Liver (tissue), 3 donors: ENCODE data around the gene EMC1.
"Not testable (repeated sequence)": the region's sequence is repeated elsewhere in the genome, so short reads cannot be mapped to it uniquely, and the experiment has no call there.

Source experiments
- SP1 ChIP-seq: IDR thresholded peaks from 2 replicates; pipeline ENCODE4 v1.6.1; 2018; ENCODE audit warnings: antibody characterized with exemption, mild to moderate bottlenecking
- TF ChIP-seq, protein P1 (sequence below): fragments of 150-350 bp; IDR thresholded peaks from 2 replicates; pipeline ENCODE4 v1.5.1; 2017; ENCODE audit warnings: improper control_type of control experiment, low read depth, low read length; ENCODE audit not compliant: missing input control
- donor health status: healthy.
- donor health status: healthy.

DNA sequence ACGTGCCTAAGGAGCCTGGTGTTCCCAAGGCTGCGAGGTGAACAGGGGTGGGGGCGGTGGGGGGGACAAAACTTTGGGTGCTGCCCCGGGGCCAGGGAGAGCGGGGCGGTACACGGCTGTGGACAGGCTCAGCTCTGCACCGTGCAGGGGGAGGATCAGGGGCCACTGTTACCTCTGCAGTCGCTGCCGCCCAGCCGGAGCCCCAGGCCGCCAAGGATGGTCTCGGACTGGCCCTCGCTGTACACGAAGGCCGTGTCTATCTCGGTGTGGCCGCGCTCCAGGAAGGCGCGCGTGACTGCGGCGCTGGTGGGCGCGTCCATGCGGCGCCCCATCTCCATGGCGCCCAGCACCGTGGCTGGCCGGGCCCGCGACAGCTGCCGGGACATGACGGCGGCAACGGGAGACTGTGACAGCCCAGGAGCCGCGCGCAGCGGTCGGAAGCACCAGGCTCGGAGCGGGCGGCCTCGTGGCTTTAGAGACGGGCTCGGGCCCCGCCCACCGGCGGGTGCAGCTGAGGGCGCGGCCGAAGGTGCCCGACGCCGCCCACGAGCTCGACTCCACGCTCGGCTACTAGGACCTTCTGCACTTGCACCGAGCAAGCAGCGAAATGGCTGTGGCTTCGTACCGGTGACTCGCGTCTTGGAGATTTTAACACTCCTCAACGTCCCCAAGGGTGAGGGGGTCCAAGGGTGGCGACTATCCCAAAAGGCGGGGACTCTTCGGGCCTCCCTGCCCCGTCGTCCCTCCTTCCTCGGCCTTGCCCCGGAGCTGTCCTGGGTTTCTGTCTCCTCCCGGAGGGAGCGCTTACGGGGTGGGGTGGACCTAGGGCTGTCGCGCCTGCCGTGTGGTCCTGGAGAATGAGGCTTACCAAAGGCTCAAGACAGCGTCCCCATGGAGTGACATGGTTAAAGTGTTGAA lies 37.3 kb upstream of the EMC1 start, which contains the start of gene AKR7A3:
- TF ChIP-seq, protein P1, sequence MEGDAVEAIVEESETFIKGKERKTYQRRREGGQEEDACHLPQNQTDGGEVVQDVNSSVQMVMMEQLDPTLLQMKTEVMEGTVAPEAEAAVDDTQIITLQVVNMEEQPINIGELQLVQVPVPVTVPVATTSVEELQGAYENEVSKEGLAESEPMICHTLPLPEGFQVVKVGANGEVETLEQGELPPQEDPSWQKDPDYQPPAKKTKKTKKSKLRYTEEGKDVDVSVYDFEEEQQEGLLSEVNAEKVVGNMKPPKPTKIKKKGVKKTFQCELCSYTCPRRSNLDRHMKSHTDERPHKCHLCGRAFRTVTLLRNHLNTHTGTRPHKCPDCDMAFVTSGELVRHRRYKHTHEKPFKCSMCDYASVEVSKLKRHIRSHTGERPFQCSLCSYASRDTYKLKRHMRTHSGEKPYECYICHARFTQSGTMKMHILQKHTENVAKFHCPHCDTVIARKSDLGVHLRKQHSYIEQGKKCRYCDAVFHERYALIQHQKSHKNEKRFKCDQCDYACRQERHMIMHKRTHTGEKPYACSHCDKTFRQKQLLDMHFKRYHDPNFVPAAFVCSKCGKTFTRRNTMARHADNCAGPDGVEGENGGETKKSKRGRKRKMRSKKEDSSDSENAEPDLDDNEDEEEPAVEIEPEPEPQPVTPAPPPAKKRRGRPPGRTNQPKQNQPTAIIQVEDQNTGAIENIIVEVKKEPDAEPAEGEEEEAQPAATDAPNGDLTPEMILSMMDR = not testable (repeated sequence)
- TF ChIP-seq SP1 = not testable (repeated sequence)
